Effector memory CD4-positive, alpha-beta T cell (primary cell): ENCODE results near the gene HIBCH.

Experiments used
- DNase-seq, 3 donors: peaks; one replicate each; pipeline ENCODE4 v3.0.0-alpha.2; 2020
- H3K27ac ChIP-seq: 2 replicates; pipeline ENCODE4 v1.7.0; 2013; ENCODE audit warnings: mild to moderate bottlenecking, low read length, moderate library complexity; ENCODE audit not compliant: insufficient read depth, poor library complexity, severe bottlenecking
- H3K27me3 ChIP-seq: replicated peaks from 2 replicates; pipeline ENCODE4 v1.7.0; 2013; ENCODE audit warnings: mild to moderate bottlenecking, low read length; ENCODE audit not compliant: insufficient read depth, control insufficient read depth, poor library complexity, severe bottlenecking
- H3K36me3 ChIP-seq: 2 replicates; pipeline ENCODE4 v1.7.0; 2013; ENCODE audit warnings: mild to moderate bottlenecking, low read length, moderate library complexity; ENCODE audit not compliant: control insufficient read depth, insufficient read depth
- H3K4me1 ChIP-seq: 2 replicates; pipeline ENCODE4 v1.7.0; 2013; ENCODE audit warnings: low read length, mild to moderate bottlenecking; ENCODE audit not compliant: control insufficient read depth, insufficient read depth, poor library complexity, severe bottlenecking
- H3K4me3 ChIP-seq: 2 replicates; pipeline ENCODE4 v1.7.0; 2013; ENCODE audit warnings: low read length, low read depth, mild to moderate bottlenecking; ENCODE audit not compliant: insufficient read depth, poor library complexity, severe bottlenecking
- H3K9me3 ChIP-seq: 2 replicates; pipeline ENCODE4 v1.7.0; 2013; ENCODE audit warnings: mild to moderate bottlenecking, low read length, moderate library complexity; ENCODE audit not compliant: control insufficient read depth

HIBCH gene

GRCh38 chr2:190202018-190202417 lies 117.6 kb downstream of the HIBCH start:
- H3K27me3 ChIP-seq: no peaks in the 10 kb centered on the region
- H3K4me1 ChIP-seq: no peaks in the 10 kb centered on the region
- H3K36me3 ChIP-seq: no peaks in the 10 kb centered on the region
- H3K4me3 ChIP-seq: no peak overlapping the region
- H3K27ac ChIP-seq: no peak overlapping the region
- no peaks in the 10 kb centered on the region for H3K9me3 ChIP-seq
- DNase-seq: no peak

GRCh38 chr2:190200603-190201002 lies 119.0 kb downstream of the HIBCH start:
- Histone ChIP-seq H3K9me3 (no peaks in the 10 kb centered on the region), H3K27ac (no peak overlapping the region), H3K27me3 (no peaks in the 10 kb centered on the region), H3K4me3 (no peak overlapping the region), H3K36me3 (no peaks in the 10 kb centered on the region), H3K4me1 (no peaks in the 10 kb centered on the region)
- no peak for DNase-seq

GRCh38 chr2:190199530-190199929 lies 120.1 kb downstream of the HIBCH start:
- Histone ChIP-seq H3K27me3 (no peaks in the 10 kb centered on the region), H3K36me3 (no peaks in the 10 kb centered on the region), H3K27ac (no peak overlapping the region), H3K4me3 (no peak overlapping the region), H3K9me3 (no peaks in the 10 kb centered on the region), H3K4me1 (no peaks in the 10 kb centered on the region)
- no peak for DNase-seq

GRCh38 chr2:190199109-190199508 lies 120.5 kb downstream of the HIBCH start:
- DNase-seq: no peak
- H3K9me3 ChIP-seq: no peaks in the 10 kb centered on the region
- H3K27ac ChIP-seq: no peak overlapping the region
- H3K36me3 ChIP-seq: no peaks in the 10 kb centered on the region
- no peaks in the 10 kb centered on the region for H3K4me1 ChIP-seq
- no peak overlapping the region for H3K4me3 ChIP-seq
- no peaks in the 10 kb centered on the region for H3K27me3 ChIP-seq

DNA sequence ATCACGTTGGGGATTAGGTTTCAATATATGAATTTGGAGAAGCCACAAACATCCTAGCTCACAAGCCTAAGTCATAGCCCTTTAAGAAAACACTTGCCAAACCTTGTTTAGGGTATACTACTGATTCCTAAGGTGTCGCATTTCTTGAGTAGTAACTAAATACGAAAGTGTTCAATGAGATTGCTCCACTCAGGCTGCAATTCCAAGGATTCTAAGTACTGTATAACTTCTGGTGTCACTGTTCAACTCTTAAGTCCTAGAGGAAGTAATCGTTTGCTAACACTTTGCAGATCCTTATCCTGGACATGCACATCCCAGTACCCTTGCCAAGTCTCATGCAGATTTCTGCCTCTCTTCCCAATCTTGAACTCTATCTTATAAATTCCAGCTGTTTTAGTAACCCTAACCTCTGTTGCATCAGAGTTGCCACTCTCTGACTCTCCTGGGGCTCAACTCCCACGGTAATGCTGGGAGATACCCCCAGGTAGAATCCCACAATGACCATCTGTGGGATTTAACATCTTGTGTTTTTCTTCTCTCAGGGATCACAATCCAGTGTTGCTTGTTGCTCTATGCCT lies 122.4 kb downstream of the HIBCH start:
- H3K27me3 ChIP-seq: no peaks in the 10 kb centered on the region
- H3K36me3 ChIP-seq: no peaks in the 10 kb centered on the region
- no peak overlapping the region for H3K4me3 ChIP-seq
- no peak overlapping the region for H3K27ac ChIP-seq
- DNase-seq: no peak
- H3K4me1 ChIP-seq: no peaks in the 10 kb centered on the region
- H3K9me3 ChIP-seq: no peaks in the 10 kb centered on the region

- no peak for DNase-seq
- Histone ChIP-seq H3K9me3 (no peaks in the 10 kb centered on the region), H3K27me3 (no peaks in the 10 kb centered on the region), H3K4me1 (no peaks in the 10 kb centered on the region), H3K4me3 (no peak overlapping the region), H3K36me3 (no peaks in the 10 kb centered on the region), H3K27ac (no peak overlapping the region)
Observed at GRCh38 chr2:190190507-190191162, 129.0 kb downstream of the HIBCH start.

DNA sequence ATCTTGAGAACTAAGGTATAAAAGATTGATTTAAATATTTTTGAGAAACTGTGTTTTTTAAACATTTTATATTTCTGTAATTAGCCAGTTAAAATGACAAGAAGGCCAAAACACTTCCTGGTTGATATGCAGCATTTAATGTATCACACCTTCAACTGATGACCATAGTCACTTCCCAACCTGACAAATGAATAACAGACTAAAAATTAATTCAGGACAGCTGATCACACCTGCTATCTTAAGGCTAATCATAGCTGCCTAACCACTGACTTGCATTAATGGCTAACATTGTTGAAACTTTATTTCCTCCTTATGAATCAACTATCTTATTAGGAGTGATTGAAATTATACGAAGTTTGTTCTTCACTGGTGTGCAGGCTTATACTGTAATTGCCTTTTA lies 131.3 kb downstream of the HIBCH start:
- H3K27ac ChIP-seq: no peak overlapping the region

DNA sequence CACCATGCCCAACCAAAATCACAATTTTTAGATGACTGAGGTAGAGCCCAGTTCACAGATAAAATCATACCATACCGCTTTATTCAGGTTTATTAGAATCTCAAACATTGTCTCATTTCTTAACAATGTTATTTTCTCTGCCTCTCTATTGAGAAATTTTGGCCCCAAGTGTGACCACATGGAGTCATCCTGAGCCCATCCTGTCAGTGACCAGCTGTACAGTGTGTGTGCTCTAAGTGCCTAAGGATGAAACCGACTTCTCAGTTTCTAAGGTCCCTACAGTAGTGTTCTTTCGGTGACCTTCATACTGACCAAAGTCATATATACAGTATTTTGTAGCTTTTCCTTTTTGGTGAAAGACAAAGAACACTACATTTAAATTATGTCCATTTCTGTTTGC lies 133.4 kb downstream of the HIBCH start:
- Histone ChIP-seq H3K4me3 (no peak overlapping the region), H3K36me3 (no peaks in the 10 kb centered on the region), H3K9me3 (no peaks in the 10 kb centered on the region), H3K4me1 (no peaks in the 10 kb centered on the region), H3K27ac (no peak overlapping the region), H3K27me3 (no peaks in the 10 kb centered on the region)
- DNase-seq: no peak

More for the DNA sequence above, 131.3 kb downstream of the HIBCH start:
- H3K36me3 ChIP-seq: no peaks in the 10 kb centered on the region
- no peak for DNase-seq
- H3K4me1 ChIP-seq: no peaks in the 10 kb centered on the region
- no peak overlapping the region for H3K4me3 ChIP-seq
- H3K27me3 ChIP-seq: no peaks in the 10 kb centered on the region
- H3K9me3 ChIP-seq: no peaks in the 10 kb centered on the region

GRCh38 chr2:190185380-190185779 lies 134.2 kb downstream of the HIBCH start:
- Histone ChIP-seq H3K27ac (no peak overlapping the region), H3K9me3 (no peaks in the 10 kb centered on the region), H3K27me3 (peaks cover under 1% of the 10 kb centered on the region), H3K4me3 (no peak overlapping the region), H3K4me1 (no peaks in the 10 kb centered on the region), H3K36me3 (no peaks in the 10 kb centered on the region)
- no peak for DNase-seq

DNA sequence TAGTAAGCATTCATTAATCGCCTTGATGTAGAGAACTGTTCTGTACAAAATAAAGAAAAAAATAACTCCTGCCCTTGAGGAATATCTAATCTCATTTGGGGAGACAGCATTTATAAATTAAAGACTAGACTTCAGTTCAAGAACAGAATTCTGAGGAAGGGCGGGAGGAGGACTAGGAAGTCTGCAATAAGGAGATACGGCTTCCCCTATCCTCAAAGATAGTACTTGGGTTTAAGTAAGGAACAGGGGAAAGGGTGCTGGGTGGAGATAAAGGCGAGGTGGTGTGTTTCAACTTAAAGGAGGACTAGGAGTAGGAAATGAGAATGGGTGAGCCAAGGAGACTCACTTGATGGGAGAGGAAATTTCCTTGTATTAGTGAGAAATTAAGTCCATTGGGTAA lies 135.2 kb downstream of the HIBCH start:
- Histone ChIP-seq H3K4me1 (no peaks in the 10 kb centered on the region), H3K4me3 (no peak overlapping the region), H3K9me3 (no peaks in the 10 kb centered on the region), H3K27me3 (peaks cover 4% of the 10 kb centered on the region), H3K36me3 (no peaks in the 10 kb centered on the region), H3K27ac (no peak overlapping the region)
- DNase-seq: no peak
